HPDE6-E6E7 (cell line): ENCODE data around the gene ARHGAP23.
A peak's percentile ranks its signal among the peaks of the same experiment; 100 is the strongest.
"Not testable (repeated sequence)": the region's sequence is repeated elsewhere in the genome, so short reads cannot be mapped to it uniquely, and the experiment has no call there.

ENCODE experiments used
- DNase-seq: peaks from one replicate; pipeline ENCODE4 v3.0.0; 2011; ENCODE audit warnings: missing footprints; ENCODE audit errors: extremely low spot score

The ARHGAP23 gene

GRCh38 chr17:38461683-38462082, 33.4 kb downstream of the ARHGAP23 start:
- no peak for DNase-seq

GRCh38 chr17:38463451-38463858, 35.2 kb downstream of the ARHGAP23 start:
- DNase-seq = no peak

- no peak for DNase-seq
Observed at GRCh38 chr17:38464251-38464722, 36.0 kb downstream of the ARHGAP23 start.

- peak; percentile 85 for DNase-seq
Observed at GRCh38 chr17:38464723-38465390, 36.6 kb downstream of the ARHGAP23 start.

- no peak for DNase-seq
Observed at GRCh38 chr17:38465391-38466345, 37.4 kb downstream of the ARHGAP23 start.

- DNase-seq = no peak
Observed at GRCh38 chr17:38466346-38467315, 38.4 kb downstream of the ARHGAP23 start.

GRCh38 chr17:38467491-38467890, 39.2 kb downstream of the ARHGAP23 start:
- DNase-seq = no peak

GRCh38 chr17:38469875-38470274, 41.6 kb downstream of the ARHGAP23 start:
- no peak for DNase-seq

GRCh38 chr17:38471253-38471652, 43.0 kb downstream of the ARHGAP23 start:
- DNase-seq = not testable (repeated sequence)

GRCh38 chr17:38474666-38475065, 46.4 kb downstream of the ARHGAP23 start:
- DNase-seq = not testable (repeated sequence)

GRCh38 chr17:38476549-38476948, 48.3 kb downstream of the ARHGAP23 start:
- no peak for DNase-seq

GRCh38 chr17:38477417-38477816, 49.2 kb downstream of the ARHGAP23 start:
- DNase-seq = not testable (repeated sequence)

GRCh38 chr17:38477951-38478350, 49.7 kb downstream of the ARHGAP23 start:
- not testable (repeated sequence) for DNase-seq

- not testable (repeated sequence) for DNase-seq
Observed at GRCh38 chr17:38478667-38479066, 50.4 kb downstream of the ARHGAP23 start.

GRCh38 chr17:38482039-38482699, 53.9 kb downstream of the ARHGAP23 start:
- DNase-seq = not testable (repeated sequence)

- not testable (repeated sequence) for DNase-seq
Observed at GRCh38 chr17:38482700-38483043, 54.4 kb downstream of the ARHGAP23 start.

GRCh38 chr17:38484242-38485145, 56.2 kb downstream of the ARHGAP23 start:
- not testable (repeated sequence) for DNase-seq

GRCh38 chr17:38485146-38485468, 56.8 kb downstream of the ARHGAP23 start:
- no peak for DNase-seq

- not testable (repeated sequence) for DNase-seq
Observed at GRCh38 chr17:38485681-38486298, 57.5 kb downstream of the ARHGAP23 start.

GRCh38 chr17:38489774-38490173, 61.5 kb downstream of the ARHGAP23 start:
- not testable (repeated sequence) for DNase-seq
